NT2/D1 (cell line): ENCODE measurements around the gene GPC6.

Experiments
- DNase-seq: peaks from one replicate; pipeline ENCODE4 v3.0.0-alpha.2; 2011; ENCODE audit warnings: low read depth, low spot score
- H3K27me3 ChIP-seq: 2 replicates; pipeline ENCODE4 v1.6.0; 2011; ENCODE audit warnings: mild to moderate bottlenecking; ENCODE audit not compliant: insufficient read length, insufficient read depth
- H3K36me3 ChIP-seq: 2 replicates; pipeline ENCODE4 v1.6.1; 2011; ENCODE audit warnings: mild to moderate bottlenecking, low read length, mixed read lengths; ENCODE audit not compliant: insufficient read depth, insufficient read length
- H3K4me1 ChIP-seq: 2 replicates; pipeline ENCODE4 v1.5.1; 2011; ENCODE audit not compliant: insufficient read depth, insufficient read length
- H3K4me3 ChIP-seq: 2 replicates; pipeline ENCODE4 v1.5.1; 2011; ENCODE audit warnings: low read depth; ENCODE audit not compliant: insufficient read length
- H3K9ac ChIP-seq: 2 replicates; pipeline ENCODE4 v1.6.0; 2011; ENCODE audit warnings: low read depth; ENCODE audit not compliant: insufficient read length
- H3K9me3 ChIP-seq: 2 replicates; pipeline ENCODE4 v1.5.1; 2011; ENCODE audit warnings: mild to moderate bottlenecking, low read length; ENCODE audit not compliant: insufficient read depth
- SUZ12 ChIP-seq: IDR thresholded peaks from 2 replicates; pipeline ENCODE4 v1.6.1; 2011; ENCODE audit not compliant: insufficient read length, insufficient read depth; ENCODE audit errors: extremely low read depth
- YY1 ChIP-seq: IDR thresholded peaks from 2 replicates; pipeline ENCODE4 v1.6.1; 2011; ENCODE audit not compliant: insufficient read length, insufficient read depth
- ZNF274 ChIP-seq: IDR thresholded peaks from 2 replicates; pipeline ENCODE4 v1.6.1; 2011; ENCODE audit warnings: mild to moderate bottlenecking, low read depth, low read length

Gene GPC6

DNA sequence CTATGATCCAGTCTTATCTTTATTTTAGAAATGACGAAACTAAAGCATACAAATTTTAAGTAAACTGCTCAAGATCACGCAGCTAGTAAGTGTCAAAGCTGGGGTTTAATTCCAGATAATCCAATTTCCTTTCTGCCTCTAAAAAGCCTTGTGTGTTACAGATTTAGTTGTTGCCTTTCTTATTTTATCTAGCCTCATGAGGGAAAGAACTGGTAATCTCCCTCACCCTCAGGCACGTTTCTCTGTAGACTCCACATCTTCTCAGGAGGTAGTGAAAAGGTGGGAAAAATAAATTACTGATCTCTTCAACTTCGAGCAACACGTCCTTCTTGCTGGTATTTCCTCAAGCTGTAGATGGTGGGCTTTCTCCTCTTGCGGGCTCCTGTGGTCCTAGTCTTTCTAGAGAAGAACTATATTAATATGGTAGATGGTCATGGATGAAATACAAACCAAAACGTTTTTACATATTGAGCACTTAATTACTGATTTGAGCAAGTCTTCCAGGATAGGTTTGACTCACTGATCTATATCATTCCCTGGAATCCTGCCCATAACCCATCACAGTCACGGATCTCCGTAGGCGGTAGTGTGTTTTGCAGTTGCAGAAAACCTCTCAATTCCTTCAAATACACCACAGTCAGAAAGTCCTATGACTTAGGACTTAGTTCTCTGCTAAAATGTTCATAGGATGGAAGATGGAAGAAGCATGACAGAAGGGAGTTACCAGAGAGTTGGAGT lies 733.4 kb downstream of the GPC6 start:
- Histone ChIP-seq H3K9me3 (no peaks in the 10 kb centered on the region), H3K36me3 (no peaks in the 10 kb centered on the region), H3K4me1 (no peaks in the 10 kb centered on the region), H3K9ac (no peak overlapping the region), H3K27me3 (no peaks in the 10 kb centered on the region), H3K4me3 (no peak overlapping the region)
- DNase-seq, result no peak
- TF ChIP-seq ZNF274 (no peak), YY1 (no peak), SUZ12 (no peak)

DNA sequence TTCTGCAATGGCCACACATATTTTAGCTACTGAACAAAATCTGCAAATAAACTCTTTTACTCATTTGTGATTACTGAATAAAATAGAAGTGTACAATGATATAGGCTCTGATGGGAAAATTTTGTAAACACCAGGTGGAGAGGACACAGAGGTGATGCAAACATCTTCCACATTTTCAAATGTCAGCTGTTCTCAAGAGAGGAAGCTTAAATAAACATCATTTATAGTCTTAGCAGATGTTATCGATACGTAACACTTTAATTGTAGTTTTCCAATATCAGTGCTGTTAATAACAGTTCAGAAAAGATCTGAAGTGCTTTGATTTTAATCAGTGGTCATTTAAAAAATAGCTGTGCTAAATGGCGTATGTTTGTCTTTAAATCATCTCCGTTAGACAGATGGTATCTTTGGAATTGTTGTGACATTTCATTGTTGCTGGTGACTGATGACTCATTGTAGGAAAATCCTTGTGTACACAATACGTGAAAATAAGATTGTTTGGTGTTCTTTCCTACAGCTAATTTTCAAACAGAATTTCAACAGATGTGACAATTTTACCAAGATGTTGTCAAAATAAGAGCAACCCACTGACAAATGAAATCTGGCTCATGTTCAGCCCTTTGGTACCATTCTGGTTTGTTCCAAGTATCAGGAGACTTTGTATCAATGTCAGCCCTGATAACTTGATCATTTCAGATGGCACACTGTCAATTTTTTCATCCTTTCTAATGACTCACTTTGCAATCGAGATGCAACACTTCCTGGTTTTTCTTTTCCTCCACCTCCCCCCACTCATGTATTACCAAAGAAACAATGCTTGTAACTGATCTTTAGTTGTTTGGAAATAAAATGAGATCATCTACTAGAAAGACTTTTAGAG lies 736.9 kb downstream of the GPC6 start:
- H3K4me3 ChIP-seq, result no peak overlapping the region
- H3K36me3 ChIP-seq, result no peaks in the 10 kb centered on the region
- no peak overlapping the region for H3K9ac ChIP-seq
- DNase-seq, result no peak
- H3K27me3 ChIP-seq, result no peaks in the 10 kb centered on the region
- H3K9me3 ChIP-seq, result no peaks in the 10 kb centered on the region
- no peaks in the 10 kb centered on the region for H3K4me1 ChIP-seq
- TF ChIP-seq ZNF274, result no peak
- TF ChIP-seq SUZ12, result no peak
- no peak for TF ChIP-seq YY1

DNA sequence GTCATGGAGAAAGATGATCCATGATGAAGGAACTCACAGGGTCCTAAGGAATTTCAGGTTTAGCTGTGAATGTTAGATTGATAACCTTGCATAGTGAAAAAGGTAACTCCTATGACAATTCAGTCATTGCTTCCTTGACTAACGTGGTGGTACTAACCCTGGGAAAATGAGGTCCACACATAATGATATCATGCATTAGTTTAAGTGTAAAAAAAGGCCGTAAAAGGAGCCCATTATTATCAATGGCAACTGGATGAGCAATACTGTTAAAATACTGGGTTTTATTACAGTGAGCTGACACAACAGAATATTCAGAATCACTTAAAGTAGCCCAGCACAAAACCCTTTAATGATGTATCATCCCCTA lies 737.5 kb downstream of the GPC6 start:
- H3K4me1 ChIP-seq, result no peaks in the 10 kb centered on the region
- TF ChIP-seq YY1 (no peak), ZNF274 (no peak), SUZ12 (no peak)

DNA sequence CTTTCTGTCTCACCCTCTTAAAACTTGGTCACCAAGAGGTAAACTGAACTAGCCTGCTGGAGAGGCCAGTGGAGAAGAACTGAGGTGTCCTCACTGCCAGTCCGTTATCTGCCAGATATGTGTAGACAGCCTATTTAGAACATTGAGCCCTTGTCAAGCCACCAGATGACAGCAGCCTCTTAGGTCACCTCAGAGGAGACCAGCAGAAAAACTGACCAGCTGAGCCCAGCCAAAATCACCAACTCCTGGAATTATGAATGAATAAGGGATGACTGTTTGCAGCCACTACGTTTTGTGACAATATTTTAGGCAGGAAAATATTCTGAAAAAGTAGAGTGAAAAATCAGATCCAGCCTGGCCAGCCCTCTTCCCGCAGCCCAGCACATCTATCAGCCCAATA lies 739.0 kb downstream of the GPC6 start:
- DNase-seq, result no peak
- Histone ChIP-seq H3K9ac (no peak overlapping the region), H3K36me3 (no peaks in the 10 kb centered on the region), H3K4me1 (no peaks in the 10 kb centered on the region), H3K27me3 (no peaks in the 10 kb centered on the region), H3K9me3 (no peaks in the 10 kb centered on the region), H3K4me3 (no peak overlapping the region)
- TF ChIP-seq SUZ12, result no peak

More for the DNA sequence above, 737.5 kb downstream of the GPC6 start:
- H3K4me3 ChIP-seq, result no peak overlapping the region
- no peaks in the 10 kb centered on the region for H3K27me3 ChIP-seq
- H3K9me3 ChIP-seq, result no peaks in the 10 kb centered on the region
- no peak overlapping the region for H3K9ac ChIP-seq
- H3K36me3 ChIP-seq, result no peaks in the 10 kb centered on the region
- no peak for DNase-seq

DNA sequence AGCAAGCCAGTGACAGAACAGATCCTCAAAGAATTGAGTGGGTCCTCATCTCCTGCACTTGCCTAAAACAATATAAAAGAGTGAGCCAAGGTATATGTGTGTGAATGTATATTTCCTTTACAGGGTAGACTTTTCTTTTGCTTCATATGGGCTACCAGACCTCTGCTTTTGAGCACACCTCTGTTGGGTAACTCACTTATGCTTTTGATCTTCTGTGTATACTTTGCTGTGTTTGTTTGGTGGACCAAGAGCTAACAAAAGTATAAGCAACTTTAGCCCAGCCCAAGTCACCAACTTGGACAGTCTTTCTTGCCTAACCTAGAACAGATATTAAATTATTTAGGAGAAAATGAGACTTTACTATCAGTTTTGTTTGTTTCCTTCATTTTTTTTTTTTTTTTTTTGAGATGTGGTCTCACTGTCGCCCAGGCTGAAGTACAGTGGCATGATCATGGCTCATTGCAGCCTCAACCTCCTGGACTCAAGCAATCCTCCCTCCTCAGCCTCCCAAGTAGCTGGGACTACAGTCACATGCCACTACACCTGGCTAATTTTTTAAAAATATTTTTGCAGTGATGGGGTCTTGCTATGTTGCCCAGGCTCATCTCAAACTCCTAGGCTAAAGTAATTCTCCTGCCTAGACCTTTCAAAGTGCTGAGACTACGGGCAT lies 739.8 kb downstream of the GPC6 start:
- H3K4me1 ChIP-seq, result no peaks in the 10 kb centered on the region
- no peaks in the 10 kb centered on the region for H3K9me3 ChIP-seq
- H3K4me3 ChIP-seq, result no peak overlapping the region
- no peak for TF ChIP-seq SUZ12
- TF ChIP-seq ZNF274, result no peak
- TF ChIP-seq YY1, result no peak
- H3K9ac ChIP-seq, result no peak overlapping the region
- H3K27me3 ChIP-seq, result no peaks in the 10 kb centered on the region
- no peaks in the 10 kb centered on the region for H3K36me3 ChIP-seq
- DNase-seq, result no peak

DNA sequence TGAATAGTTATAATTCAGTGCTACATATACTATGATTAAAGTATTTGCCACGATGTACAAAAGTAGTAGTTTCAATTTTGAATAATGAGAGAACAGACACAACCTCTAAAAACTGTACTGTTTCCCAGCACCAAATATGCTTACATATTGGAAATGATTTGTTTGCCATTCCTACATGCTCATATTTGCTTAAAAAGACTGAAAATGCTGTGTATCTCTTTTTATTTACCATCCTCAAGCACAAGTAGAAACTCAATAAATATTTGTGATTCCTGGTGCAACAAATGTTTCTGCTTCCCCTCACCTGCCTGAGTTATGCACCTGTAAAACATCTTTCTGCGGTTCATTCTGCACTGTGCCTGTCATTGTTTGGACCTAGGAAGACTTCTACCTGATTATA lies 740.7 kb downstream of the GPC6 start:
- TF ChIP-seq SUZ12 (no peak), YY1 (no peak), ZNF274 (no peak)
- no peak overlapping the region for H3K9ac ChIP-seq
- H3K4me3 ChIP-seq, result no peak overlapping the region
- DNase-seq, result no peak
- H3K4me1 ChIP-seq, result no peaks in the 10 kb centered on the region
- no peaks in the 10 kb centered on the region for H3K36me3 ChIP-seq
- no peaks in the 10 kb centered on the region for H3K27me3 ChIP-seq
- H3K9me3 ChIP-seq, result no peaks in the 10 kb centered on the region

DNA sequence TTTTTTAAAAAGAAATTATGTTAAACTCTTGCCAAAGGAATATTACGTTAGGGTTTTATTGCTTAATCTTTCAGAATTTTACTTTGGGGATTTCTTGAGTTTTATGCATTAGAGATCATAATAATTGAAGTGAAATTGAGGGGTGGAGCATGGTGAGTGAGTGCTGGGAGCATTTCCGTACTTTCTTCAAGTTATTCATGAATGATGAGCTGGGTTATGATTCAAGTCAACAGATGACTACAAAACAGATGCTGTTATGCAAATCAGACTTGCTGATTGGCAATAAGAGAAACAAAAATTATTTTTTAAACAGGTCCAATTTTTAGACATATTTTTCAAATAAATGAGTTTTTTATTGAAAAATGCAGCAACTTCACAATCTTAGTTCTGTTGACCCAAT lies 748.6 kb downstream of the GPC6 start:
- no peaks in the 10 kb centered on the region for H3K36me3 ChIP-seq
- no peak for DNase-seq
- no peaks in the 10 kb centered on the region for H3K4me1 ChIP-seq
- H3K9ac ChIP-seq, result no peak overlapping the region
- H3K9me3 ChIP-seq, result peaks cover 5% of the 10 kb centered on the region; the same call in 1 of the 2 replicates
- H3K4me3 ChIP-seq, result no peak overlapping the region
- no peaks in the 10 kb centered on the region for H3K27me3 ChIP-seq
- no peak for TF ChIP-seq YY1
- no peak for TF ChIP-seq SUZ12
- TF ChIP-seq ZNF274, result no peak
